ENCODE data around the gene TNKS1BP1.

The TNKS1BP1 gene

DNA sequence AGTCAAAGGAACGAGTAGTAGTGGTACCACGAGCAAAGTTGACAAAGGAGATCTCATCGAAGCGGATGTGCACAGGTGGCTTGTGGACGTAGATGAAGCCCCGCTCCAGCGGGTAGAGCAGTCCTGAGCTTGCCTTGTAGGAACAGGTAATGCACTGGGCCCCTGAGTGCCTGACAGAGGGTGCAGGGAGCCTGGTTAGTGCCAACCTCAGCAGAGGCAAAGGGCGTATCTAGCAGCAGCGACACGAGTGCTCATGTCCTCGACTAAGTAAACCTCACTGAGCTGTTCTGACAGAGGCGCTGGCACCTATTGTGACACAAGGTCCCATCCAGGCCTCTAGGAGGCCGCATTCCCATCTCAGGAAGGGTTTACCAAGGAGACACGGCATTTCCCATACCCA, 7.0 kb upstream of the TNKS1BP1 start:
- ATAC-seq (no peak), DNase-seq (no peak)
- peaks cover 73% of the 10 kb centered on the region for H3K4me1 Mint-ChIP-seq
- no peak overlapping the region for H3K4me3 Mint-ChIP-seq
- no peaks in the 10 kb centered on the region for H3K9me3 Mint-ChIP-seq
- H3K27me3 Mint-ChIP-seq, result no peaks in the 10 kb centered on the region
- peaks cover 77% of the 10 kb centered on the region for H3K36me3 Mint-ChIP-seq (ENCODE audit: low read depth)
- no peak overlapping the region for H3K27ac Mint-ChIP-seq

DNA sequence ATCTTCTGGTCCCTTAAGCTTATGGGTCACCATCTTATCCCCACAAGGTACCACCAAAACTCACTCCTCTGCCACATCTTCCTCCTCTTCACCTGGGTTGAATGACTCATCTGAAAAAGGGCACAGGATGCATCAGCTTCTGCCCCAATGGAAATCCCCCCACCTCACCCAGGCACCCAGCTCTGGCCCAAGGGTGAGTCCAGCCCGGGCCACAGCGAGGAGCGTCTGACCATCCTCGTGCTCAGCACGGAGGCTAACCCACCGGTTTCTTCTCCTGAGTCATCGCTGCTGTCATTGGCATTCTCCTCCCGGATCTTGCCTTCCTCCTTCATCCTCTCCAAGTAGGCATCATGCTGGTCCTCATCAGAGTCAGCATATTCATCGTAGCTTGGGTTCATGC, 5.3 kb upstream of the TNKS1BP1 start:
- H3K27ac Mint-ChIP-seq, result peak overlapping the region; percentile 83
- peak overlapping the region; percentile 51 for H3K4me3 Mint-ChIP-seq
- peaks cover 92% of the 10 kb centered on the region for H3K36me3 Mint-ChIP-seq (ENCODE audit: low read depth)
- ATAC-seq (peak; percentile 50), DNase-seq (no peak)
- no peaks in the 10 kb centered on the region for H3K9me3 Mint-ChIP-seq
- no peaks in the 10 kb centered on the region for H3K27me3 Mint-ChIP-seq
- H3K4me1 Mint-ChIP-seq, result peaks cover 78% of the 10 kb centered on the region

DNA sequence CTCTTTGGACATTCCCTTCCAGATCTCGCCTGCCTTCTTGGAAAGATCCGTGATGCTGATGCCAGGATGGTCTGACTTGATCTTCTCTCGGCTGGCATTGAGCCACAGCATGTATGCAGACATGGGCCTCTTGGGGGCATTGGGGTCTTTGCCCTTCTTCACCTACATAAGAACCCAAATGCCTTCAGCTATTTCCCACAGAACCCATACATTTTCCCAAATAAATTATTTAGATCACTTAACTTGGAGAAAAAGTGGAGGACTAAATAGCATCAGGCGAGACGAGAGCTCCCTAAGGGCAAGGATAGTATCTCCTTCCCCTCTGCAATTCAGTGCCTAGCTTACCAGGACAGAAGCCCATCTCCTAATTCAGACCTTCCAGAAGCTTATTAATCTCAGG, 3.0 kb upstream of the TNKS1BP1 start:
- H3K4me3 Mint-ChIP-seq, result no peak overlapping the region
- ATAC-seq (no peak), DNase-seq (no peak)
- no peaks in the 10 kb centered on the region for H3K9me3 Mint-ChIP-seq
- H3K4me1 Mint-ChIP-seq, result peaks cover 70% of the 10 kb centered on the region
- H3K36me3 Mint-ChIP-seq (ENCODE audit: low read depth), result peaks cover 74% of the 10 kb centered on the region
- H3K27me3 Mint-ChIP-seq, result no peaks in the 10 kb centered on the region
- H3K27ac Mint-ChIP-seq, result peak overlapping the region; percentile 1

DNA sequence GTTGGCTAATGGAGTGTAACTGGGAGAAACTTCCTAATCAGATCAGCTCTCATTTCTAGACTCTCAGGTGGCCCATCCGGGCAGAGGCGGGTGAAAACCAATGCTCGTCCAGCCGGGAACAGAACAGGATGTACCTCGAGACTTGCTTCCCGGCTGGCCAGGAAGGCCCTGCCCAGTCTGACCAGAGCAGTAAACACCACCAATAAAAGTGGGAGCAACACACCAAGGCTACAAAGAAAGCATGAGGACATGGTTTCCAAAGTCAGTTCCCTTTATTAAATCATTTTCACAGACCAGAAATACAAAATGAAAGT, 940 bp upstream of the TNKS1BP1 start:
- ATAC-seq, result no peak
- H3K4me3 Mint-ChIP-seq, result peak overlapping the region; percentile 86
- peaks cover 60% of the 10 kb centered on the region for H3K36me3 Mint-ChIP-seq (ENCODE audit: low read depth)
- H3K27me3 Mint-ChIP-seq, result no peaks in the 10 kb centered on the region
- H3K9me3 Mint-ChIP-seq, result no peaks in the 10 kb centered on the region
- no peak for DNase-seq
- peaks cover 64% of the 10 kb centered on the region for H3K4me1 Mint-ChIP-seq
- peak overlapping the region; percentile 97 for H3K27ac Mint-ChIP-seq

DNA sequence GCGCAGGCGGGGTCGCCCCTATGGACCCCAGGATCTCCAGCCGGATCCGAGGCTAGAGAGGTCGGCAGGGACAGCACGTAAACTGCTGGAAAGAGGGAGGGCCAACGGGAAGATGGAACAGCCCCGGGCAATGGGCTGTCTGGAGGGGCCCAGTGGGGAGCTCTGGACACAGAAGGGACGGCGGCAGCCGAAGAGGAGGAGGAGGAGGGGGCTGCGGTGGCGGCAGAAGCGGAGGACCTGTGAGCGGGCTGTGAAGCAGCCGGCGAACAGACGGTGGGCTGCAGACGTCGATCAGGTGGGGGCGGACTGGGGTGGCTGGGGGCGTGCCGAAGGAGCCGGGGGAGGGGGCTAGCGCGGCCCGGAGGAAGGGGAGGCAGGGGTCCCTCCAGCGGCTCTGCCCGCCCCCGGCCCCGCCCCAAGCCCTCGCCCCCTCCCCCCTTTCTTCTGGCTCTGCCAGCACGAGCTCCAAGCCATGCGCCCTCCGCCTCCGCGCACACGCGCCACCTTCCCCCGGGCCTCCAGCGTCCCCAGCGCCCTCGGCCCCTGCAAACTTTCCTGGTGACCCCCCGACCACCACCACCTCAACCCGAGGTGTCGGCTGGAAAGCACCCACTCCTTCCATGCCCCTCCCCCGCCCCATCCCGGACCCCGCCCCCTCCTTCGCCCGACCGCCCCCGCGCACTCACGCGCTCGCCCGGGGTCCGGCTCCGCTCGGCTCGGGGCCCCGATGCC, 432 bp downstream of the TNKS1BP1 start:
- Mint-ChIP-seq H3K27ac (peak overlapping the region; percentile 60), H3K4me1 (peaks cover 50% of the 10 kb centered on the region), H3K9me3 (no peaks in the 10 kb centered on the region), H3K36me3 (ENCODE audit: low read depth) (peaks cover 47% of the 10 kb centered on the region), H3K4me3 (peak overlapping the region; percentile 86), H3K27me3 (no peaks in the 10 kb centered on the region)
- DNase-seq (peak; percentile 37), ATAC-seq (peak; percentile 8)

DNA sequence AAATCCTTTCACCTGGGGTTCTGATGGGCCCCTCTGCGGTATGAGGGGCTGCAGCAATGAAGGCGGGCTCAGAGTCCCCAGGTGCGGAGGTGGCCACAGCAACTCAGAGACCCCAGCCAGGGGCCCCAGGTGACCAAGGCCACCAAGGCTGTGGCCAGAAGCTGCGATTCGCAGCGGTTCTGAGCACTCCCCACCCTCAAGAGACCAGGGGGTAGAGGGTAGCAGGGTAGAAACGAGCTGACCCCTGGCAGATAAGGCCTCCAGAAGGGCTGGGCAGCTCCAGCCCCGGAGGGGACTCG, 948 bp downstream of the TNKS1BP1 start:
- H3K9me3 Mint-ChIP-seq, result no peaks in the 10 kb centered on the region
- no peaks in the 10 kb centered on the region for H3K27me3 Mint-ChIP-seq
- peak overlapping the region; percentile 80 for H3K4me3 Mint-ChIP-seq
- DNase-seq (no peak), ATAC-seq (no peak)
- H3K27ac Mint-ChIP-seq, result peak overlapping the region; percentile 60
- H3K36me3 Mint-ChIP-seq (ENCODE audit: low read depth), result peaks cover 44% of the 10 kb centered on the region
- H3K4me1 Mint-ChIP-seq, result peaks cover 49% of the 10 kb centered on the region

DNA sequence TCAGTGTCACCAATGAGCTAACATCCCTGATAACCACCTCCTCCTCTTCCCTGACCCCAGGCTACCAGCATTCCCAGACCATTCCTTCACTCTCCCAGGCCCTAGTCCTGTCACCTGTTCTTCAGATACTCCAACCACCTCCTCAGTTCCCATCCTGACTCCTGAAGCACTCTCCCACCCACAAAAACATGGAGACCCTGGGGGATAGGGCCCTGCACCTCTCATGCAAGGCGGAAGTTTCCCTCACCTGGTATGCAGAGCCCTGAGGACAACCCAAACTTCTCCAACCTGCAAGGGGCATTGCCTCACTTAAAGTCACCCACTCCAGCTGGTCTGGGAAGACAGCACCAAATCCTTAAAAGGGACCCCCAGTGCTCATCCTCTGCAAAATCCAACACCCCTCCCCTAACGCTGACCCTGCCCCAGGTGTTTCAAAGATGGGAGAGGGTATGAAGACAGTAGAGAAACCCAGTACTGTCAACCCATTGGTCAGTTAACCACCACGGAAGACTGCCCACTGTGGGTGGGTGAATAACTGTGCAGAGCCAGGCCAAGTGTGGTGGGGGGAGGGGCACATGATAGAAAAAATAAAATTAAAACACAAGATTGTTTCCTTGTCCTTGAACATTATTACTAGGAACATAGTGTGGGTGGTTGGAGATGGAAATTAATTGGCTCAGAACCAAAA, 1.4 kb downstream of the TNKS1BP1 start:
- Mint-ChIP-seq H3K27me3 (no peaks in the 10 kb centered on the region), H3K4me3 (peak overlapping the region; percentile 80), H3K27ac (peak overlapping the region; percentile 7), H3K36me3 (ENCODE audit: low read depth) (peaks cover 39% of the 10 kb centered on the region), H3K9me3 (no peaks in the 10 kb centered on the region), H3K4me1 (peaks cover 49% of the 10 kb centered on the region)
- no peak for DNase-seq
- no peak for ATAC-seq

DNA sequence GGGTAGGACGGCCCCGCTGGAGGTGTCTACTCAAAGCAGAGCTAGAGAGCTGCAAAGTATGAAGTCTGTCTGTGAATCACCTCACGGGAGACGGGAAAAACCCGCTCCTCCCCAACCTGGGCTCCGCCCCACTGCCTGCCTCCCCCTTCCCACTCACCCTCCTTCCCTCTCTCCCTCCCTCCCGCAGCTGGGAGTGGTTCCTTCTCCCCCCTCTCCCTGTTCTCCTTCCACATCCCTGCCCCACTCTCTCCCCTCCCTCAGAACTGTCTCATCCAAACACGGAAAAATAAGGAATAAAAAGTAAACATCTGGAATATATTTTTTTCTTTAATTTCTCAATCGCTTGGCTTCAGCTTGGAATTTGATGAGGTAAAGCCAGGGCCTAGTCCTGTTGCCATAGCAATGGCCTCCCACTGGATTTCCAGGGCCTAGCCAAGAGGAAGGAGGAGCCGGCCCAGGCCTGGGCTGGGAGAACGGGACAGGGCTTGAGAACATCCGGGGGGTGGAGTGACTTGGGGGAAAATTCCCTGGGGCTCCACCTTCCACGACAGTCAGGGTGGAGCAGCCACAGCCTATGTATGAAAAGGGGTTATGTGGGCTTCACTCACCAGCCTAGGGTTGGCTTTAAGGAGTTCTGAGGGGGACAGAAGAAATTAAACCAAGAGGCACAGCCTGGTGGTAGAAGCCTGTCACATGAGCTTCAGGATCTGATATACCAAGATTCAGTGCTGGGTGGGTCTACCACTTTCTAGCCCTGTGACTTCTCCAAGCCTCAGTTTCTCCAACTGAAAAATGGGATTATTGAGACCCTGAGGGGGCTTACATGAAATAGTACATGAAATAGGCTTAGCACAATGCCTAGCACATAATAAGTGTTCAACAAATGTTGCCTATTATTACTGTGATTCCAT, 2.2 kb downstream of the TNKS1BP1 start:
- Mint-ChIP-seq H3K27me3 (no peaks in the 10 kb centered on the region), H3K9me3 (no peaks in the 10 kb centered on the region), H3K36me3 (ENCODE audit: low read depth) (peaks cover 34% of the 10 kb centered on the region), H3K27ac (peak overlapping the region; percentile 7), H3K4me1 (peaks cover 44% of the 10 kb centered on the region), H3K4me3 (peak overlapping the region; percentile 80)
- ATAC-seq (no peak), DNase-seq (no peak)

DNA sequence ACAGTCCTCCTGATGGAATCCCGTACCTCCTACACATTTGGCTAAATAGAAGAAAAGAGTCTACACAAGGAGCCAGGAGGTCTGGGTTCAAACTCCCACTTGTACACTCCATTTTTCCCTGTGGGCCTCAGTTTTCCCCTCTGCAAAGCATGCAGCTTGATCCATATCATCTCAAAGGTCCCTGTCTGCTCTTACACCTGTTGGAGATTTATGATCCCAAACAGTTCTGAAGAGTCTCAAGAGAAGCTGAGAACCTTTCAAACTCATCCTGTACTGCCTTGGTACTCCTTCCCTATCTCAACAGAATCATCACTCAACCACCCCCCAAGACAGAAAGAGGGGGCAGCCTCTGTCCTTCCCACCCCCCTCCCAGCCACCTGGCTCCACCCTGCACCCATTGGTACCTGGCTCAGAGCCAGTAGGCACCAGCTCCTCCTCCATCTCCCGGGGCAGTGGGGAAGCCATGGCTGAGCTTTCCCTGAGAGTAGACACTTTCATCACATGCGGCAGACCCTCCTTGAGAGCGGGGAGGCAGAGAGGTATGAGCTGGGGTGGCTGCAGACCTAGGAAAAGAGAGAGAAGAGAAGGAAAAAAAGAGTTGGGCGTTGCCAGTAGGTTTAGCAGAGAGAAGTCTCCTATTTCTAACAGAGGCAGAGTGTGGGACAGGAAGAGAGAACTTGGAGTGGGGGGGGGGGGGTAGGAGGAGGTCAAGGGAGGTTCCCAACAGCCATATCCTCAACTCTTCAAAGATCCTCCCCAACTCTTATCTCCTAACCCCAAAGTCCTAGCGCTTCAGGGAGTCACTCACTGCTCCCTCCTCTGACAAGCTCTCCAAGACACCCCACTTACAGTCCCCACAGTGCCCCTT, 3.1 kb downstream of the TNKS1BP1 start:
- H3K27ac Mint-ChIP-seq, result no peak overlapping the region
- ATAC-seq (no peak), DNase-seq (no peak)
- peaks cover 36% of the 10 kb centered on the region for H3K4me1 Mint-ChIP-seq
- no peaks in the 10 kb centered on the region for H3K27me3 Mint-ChIP-seq
- H3K9me3 Mint-ChIP-seq, result no peaks in the 10 kb centered on the region
- H3K4me3 Mint-ChIP-seq, result no peak overlapping the region
- H3K36me3 Mint-ChIP-seq (ENCODE audit: low read depth), result peaks cover 26% of the 10 kb centered on the region

DNA sequence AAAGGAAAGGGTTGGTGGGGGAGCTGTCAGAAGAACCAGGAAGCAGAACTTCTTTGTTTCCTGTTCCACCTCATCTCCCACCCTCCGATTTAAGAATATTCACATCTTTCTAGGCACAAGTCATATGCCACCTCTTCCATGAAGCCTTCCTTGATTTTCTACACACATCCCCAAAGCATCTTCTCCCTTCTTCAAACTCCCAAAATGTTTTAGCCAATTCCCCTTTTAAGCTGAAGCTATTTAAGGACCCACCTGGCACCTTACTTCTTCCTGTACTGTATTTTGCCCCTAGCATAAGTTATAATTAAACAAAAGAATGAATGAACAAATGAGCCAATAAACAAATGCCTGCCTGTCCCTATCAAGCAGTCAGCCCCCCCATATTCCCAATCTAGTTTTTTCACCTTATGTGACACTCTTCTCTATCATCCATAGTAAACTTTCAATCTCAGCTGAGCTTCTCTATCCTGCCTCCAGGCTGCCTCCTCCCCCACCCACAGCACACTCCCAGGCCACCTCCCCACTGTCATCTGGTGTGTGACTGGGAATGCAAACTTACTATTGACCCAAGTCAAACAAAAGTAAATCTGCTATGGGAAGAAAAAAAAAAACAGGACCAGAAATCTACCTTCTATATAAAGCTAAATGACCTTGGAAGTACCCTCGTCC, 3.9 kb downstream of the TNKS1BP1 start:
- no peak overlapping the region for H3K4me3 Mint-ChIP-seq

DNA sequence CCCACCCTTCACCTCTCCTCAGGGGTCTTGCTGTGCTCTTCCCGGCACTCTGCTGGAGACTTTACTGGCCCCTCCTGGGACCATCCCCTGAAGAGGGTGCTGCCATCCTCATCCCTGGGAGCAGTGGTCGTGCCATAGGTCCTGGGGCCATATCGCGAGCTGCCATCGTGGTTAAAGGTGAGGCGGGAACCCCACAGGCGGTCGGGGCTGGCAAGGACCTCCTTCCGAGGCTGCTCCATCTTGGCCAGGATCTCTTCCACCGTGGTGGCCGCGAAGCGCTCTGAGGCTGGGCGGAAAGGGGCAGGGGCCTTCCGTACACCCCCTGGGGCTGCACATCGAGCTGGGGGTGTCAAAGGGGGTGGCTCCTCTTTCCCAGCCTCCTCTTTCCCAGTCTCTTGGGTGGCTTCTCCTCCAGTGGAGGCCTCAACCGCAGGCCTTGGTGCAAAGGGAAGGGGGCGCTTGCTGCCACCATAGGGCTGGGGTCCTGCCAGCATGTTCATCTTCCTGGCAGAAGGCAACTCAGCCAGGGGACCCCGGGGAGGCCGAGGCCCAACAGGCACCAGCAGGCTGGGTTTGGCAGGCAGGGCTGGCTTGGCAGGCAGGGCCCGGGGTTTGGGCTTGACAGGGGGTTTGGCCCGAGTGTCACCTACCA, 4.6 kb downstream of the TNKS1BP1 start:
- no peak overlapping the region for H3K27ac Mint-ChIP-seq
- no peaks in the 10 kb centered on the region for H3K9me3 Mint-ChIP-seq
- DNase-seq (no peak), ATAC-seq (no peak)
- no peaks in the 10 kb centered on the region for H3K27me3 Mint-ChIP-seq
- no peak overlapping the region for H3K4me3 Mint-ChIP-seq
- H3K4me1 Mint-ChIP-seq, result peaks cover 23% of the 10 kb centered on the region
- H3K36me3 Mint-ChIP-seq (ENCODE audit: low read depth), result peaks cover 11% of the 10 kb centered on the region

More for the DNA sequence above, 3.9 kb downstream of the TNKS1BP1 start:
- no peaks in the 10 kb centered on the region for H3K9me3 Mint-ChIP-seq
- H3K36me3 Mint-ChIP-seq (ENCODE audit: low read depth), result peaks cover 18% of the 10 kb centered on the region
- H3K27ac Mint-ChIP-seq, result no peak overlapping the region
- H3K4me1 Mint-ChIP-seq, result peaks cover 29% of the 10 kb centered on the region
- no peak for DNase-seq
- no peak for ATAC-seq
- H3K27me3 Mint-ChIP-seq, result no peaks in the 10 kb centered on the region

DNA sequence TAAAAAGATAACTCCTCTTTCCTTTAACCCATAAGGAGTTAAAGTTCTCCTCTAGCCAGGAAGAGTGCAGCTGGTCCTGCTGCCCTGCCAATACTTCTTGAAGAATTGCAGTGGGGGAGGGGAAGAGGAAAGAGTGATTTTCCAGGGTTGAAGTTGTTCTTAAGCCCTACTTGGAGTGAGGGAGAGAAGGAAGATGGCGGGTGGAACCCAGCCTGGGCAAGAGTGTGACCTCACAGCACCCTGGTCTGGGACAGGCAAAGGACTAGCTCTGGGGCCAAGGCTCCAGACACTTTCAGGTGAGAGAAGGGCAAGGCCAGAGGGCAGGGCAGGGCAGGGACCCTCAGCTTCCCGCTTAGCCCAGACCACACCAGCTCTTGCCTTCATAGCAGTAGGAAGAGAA, 6.6 kb downstream of the TNKS1BP1 start:
- Mint-ChIP-seq H3K9me3 (no peaks in the 10 kb centered on the region), H3K4me1 (peaks cover 14% of the 10 kb centered on the region), H3K4me3 (no peak overlapping the region), H3K27me3 (no peaks in the 10 kb centered on the region), H3K27ac (no peak overlapping the region), H3K36me3 (ENCODE audit: low read depth) (peaks cover 11% of the 10 kb centered on the region)
- no peak for ATAC-seq
- DNase-seq, result no peak

DNA sequence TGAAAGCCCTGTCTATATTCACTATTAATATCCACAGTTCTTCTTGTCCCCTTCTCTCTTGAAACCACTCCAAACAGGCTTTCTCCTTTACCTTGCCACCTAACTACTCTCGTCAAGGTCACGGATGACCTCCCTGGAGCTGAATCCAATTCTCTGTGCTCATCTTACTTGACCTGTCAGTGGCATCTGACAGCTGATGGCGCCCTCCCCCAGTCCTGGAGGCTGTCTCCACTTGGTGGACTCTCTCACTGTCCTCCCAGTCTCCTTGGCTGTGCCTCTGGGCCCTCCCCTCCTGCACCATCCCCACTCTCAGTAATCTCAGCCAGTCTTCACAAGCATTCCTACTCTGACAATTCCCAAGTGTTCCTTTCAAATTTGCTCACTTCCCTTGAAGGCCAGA, 8.7 kb downstream of the TNKS1BP1 start:
- no peak for ATAC-seq

More for the DNA sequence above, 8.7 kb downstream of the TNKS1BP1 start:
- no peak overlapping the region for H3K27ac Mint-ChIP-seq
- DNase-seq, result no peak
- H3K9me3 Mint-ChIP-seq, result no peaks in the 10 kb centered on the region
- H3K4me1 Mint-ChIP-seq, result peaks cover 8% of the 10 kb centered on the region
- H3K4me3 Mint-ChIP-seq, result no peak overlapping the region
- H3K27me3 Mint-ChIP-seq, result no peaks in the 10 kb centered on the region
- peaks cover 10% of the 10 kb centered on the region for H3K36me3 Mint-ChIP-seq (ENCODE audit: low read depth)

Data from activated naive CD8-positive, alpha-beta T cell treated with anti-CD3 and anti-CD28 coated beads, Interleukin-2, amount 50 U/mL, for 24 hours (primary cell).